K562 (cell line): ENCODE data around the gene NME4.

ENCODE experiments used
- CBX5 ChIP-seq: IDR thresholded peaks from 2 replicates; pipeline ENCODE4 v1.6.1; 2014; ENCODE audit warnings: low read depth, borderline replicate concordance
- CTCF ChIP-seq, 3 experiments: IDR thresholded peaks in 2 of 3; conservative IDR thresholded peaks in 1 of 3; 2 replicates each; pipeline ENCODE4 v1.5.1; 2011 to 2012; ENCODE audit warnings: low read length in 3 of 3, mild to moderate bottlenecking in 3 of 3, control low read depth in 2 of 3, improper control_type of control experiment in 1 of 3, inconsistent platforms in 1 of 3, low read depth in 1 of 3, mixed read lengths in 1 of 3, moderate library complexity in 1 of 3; ENCODE audit not compliant: insufficient read depth in 2 of 3
- EP300 ChIP-seq: IDR thresholded peaks from 2 replicates; pipeline ENCODE4 v1.6.1; 2012; ENCODE audit warnings: low read length, improper control_type of control experiment
- EZH2 ChIP-seq: IDR thresholded peaks from 2 replicates; pipeline ENCODE4 v1.6.1; 2012; ENCODE audit warnings: low read depth, mild to moderate bottlenecking, inconsistent platforms, low read length, borderline replicate concordance
- GABPA ChIP-seq: fragments of 200-800 bp; sonication (Bioruptor generic); conservative IDR thresholded peaks from 2 replicates; pipeline ENCODE4 v1.6.1; 2016; ENCODE audit warnings: low read depth, missing genetic modification characterization, missing compliant biosample characterization
- HDAC8 ChIP-seq: fragments of 450-650 bp; IDR thresholded peaks from 2 replicates; pipeline ENCODE4 v1.6.1; 2016; ENCODE audit warnings: mild to moderate bottlenecking, missing genetic modification characterization, moderate library complexity, missing compliant biosample characterization
- MTF1 ChIP-seq: fragments of 250-450 bp; sonication (Bioruptor Pico); IDR thresholded peaks from 2 replicates; pipeline ENCODE4 v1.9.0; 2021; ENCODE audit warnings: moderate library complexity, mild to moderate bottlenecking, inconsistent platforms, borderline replicate concordance
- NKRF ChIP-seq: fragments of 450-650 bp; IDR thresholded peaks from 2 replicates; pipeline ENCODE4 v1.6.1; 2016; ENCODE audit warnings: borderline replicate concordance
- RBM15 ChIP-seq: fragments of 200-400 bp; formaldehyde crosslinking; IDR thresholded peaks from 2 replicates; pipeline ENCODE4 v1.6.1; 2018; ENCODE audit warnings: mild to moderate bottlenecking, low read length, moderate library complexity; ENCODE audit not compliant: insufficient read depth
- SIX5 ChIP-seq, 2 experiments: IDR thresholded peaks; 2 replicates each; pipeline ENCODE4 v1.6.1; 2011; ENCODE audit warnings: low read length in 2 of 2, borderline replicate concordance in 1 of 2, low read depth in 1 of 2, mild to moderate bottlenecking in 1 of 2, moderate library complexity in 1 of 2; ENCODE audit not compliant: insufficient read depth in 1 of 2
- ZNF232 ChIP-seq: sonication (generic); formaldehyde crosslinking; IDR thresholded peaks from 2 replicates; pipeline ENCODE4 v1.8.0; 2022; ENCODE audit warnings: mild to moderate bottlenecking, missing genetic modification reagents
- ZNF511 ChIP-seq: sonication (generic); formaldehyde crosslinking; IDR thresholded peaks from 2 replicates; pipeline ENCODE4 v1.8.0; 2022; ENCODE audit warnings: mild to moderate bottlenecking, missing genetic modification reagents
- ZNF586 ChIP-seq: fragments of 450-650 bp; formaldehyde crosslinking; conservative IDR thresholded peaks from 2 replicates; pipeline ENCODE4 v1.4.0; 2020; ENCODE audit warnings: mild to moderate bottlenecking, moderate library complexity

GRCh38 chr16:380762-381011 lies 16.3 kb upstream of the NME4 start:
- TF ChIP-seq NKRF (no peak), CTCF (IDR thresholded peaks at IDR 0.05 in 2 of 3, conservative IDR thresholded peaks at IDR 0.05 in 1 of 3; ENCODE audit: insufficient read depth in 2 of 3, low read depth in 1 of 3, low read length in 3 of 3) (no peak), GABPA (tag) (no peak), SIX5 (IDR thresholded peaks at IDR 0.05; ENCODE audit: borderline replicate concordance in 1 of 2, insufficient read depth in 1 of 2, low read depth in 1 of 2, low read length in 2 of 2) (no peak), HDAC8 (tag) (no peak), ZNF586 (no peak), MTF1 (no peak), ZNF511 (no peak), RBM15 (no peak), CBX5 (no peak), EZH2 (no peak), EP300 (no peak), ZNF232 (CRISPR knock-in tag) (no peak)
